PFSK-1 (cell line): ENCODE data around the gene SLC9B2.

ENCODE experiments used
- POLR2AphosphoS5 ChIP-seq: IDR thresholded peaks from 2 replicates; pipeline ENCODE4 v1.6.1; 2012; ENCODE audit warnings: low read depth, mild to moderate bottlenecking, control low read depth, low read length, moderate library complexity
- REST ChIP-seq, 2 experiments: IDR thresholded peaks; 2 replicates each; pipeline versions ENCODE4 v1.6.1 to v1.8.0; 2011 to 2012; ENCODE audit warnings: low read depth in 2 of 2, low read length in 2 of 2, control low read depth in 1 of 2, inconsistent platforms in 1 of 2, mild to moderate bottlenecking in 1 of 2, moderate library complexity in 1 of 2; ENCODE audit not compliant: insufficient read depth in 1 of 2
- SIN3A ChIP-seq: IDR thresholded peaks from 2 replicates; pipeline ENCODE4 v1.6.1; 2012; ENCODE audit warnings: mild to moderate bottlenecking, low read length, moderate library complexity, borderline replicate concordance; ENCODE audit not compliant: insufficient read depth
- TAF1 ChIP-seq: IDR thresholded peaks from 2 replicates; pipeline ENCODE4 v1.6.1; 2012; ENCODE audit warnings: low read length, control low read depth, borderline replicate concordance; ENCODE audit not compliant: insufficient read depth

- no peak for TF ChIP-seq POLR2AphosphoS5
- no peak for TF ChIP-seq REST (IDR thresholded peaks at IDR 0.05; ENCODE audit: insufficient read depth in 1 of 2, low read depth in 2 of 2, low read length in 2 of 2)
- TF ChIP-seq SIN3A = no peak
- no peak for TF ChIP-seq TAF1
These were observed 47.3 kb downstream of the SLC9B2 start for GRCh38 chr4:103029300-103029699.
